HG02642 (cell line): ENCODE data around the gene NKAIN4.

Experiments used
- ATAC-seq: cut with Tn5 transposase; IDR thresholded peaks from one replicate; pipeline ENCODE4 v1.9.1; 2021; ENCODE audit warnings: mild to moderate bottlenecking; ENCODE audit not compliant: unreplicated experiment, poor library complexity

NKAIN4 gene

DNA sequence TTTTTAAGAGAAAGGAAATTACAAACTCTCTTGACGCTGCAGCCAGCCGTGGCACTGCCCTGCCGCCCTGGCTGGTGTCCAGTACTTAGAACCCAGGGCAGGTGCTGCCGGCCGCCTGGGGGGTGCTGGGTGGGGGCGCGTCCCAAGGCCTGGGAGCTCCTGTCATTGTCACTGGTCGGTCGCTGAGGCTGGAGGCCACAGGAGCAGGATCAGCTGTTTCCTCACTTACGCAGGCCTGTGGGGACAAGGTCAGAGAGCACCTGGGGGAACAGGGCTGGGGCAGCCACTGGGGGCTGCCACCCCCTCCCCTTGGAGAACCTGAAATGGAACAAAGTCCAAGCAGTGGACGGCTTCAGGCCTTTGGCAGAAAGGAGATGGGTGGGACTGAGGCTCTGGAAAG is 13.0 kb downstream of the NKAIN4 start:
- no peak for ATAC-seq

DNA sequence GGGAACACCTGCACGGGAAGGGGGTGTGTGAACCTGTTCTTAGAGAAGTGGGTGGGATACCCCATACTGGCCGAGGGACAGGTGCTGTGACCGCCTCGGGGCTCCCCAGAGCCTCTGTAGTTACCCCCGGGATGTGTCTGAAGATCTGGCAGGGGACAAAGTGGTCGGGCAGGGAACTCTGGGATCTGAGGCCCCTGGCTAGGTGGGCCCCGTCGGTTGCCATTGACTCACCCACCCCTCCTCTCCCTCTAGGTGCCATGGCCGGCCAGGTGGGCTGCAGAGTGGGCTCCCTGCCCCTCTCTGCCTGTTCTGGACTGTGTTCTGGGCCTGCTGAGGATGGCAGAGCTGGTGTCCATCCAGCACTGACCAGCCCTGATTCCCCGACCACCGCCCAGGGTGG is 14.3 kb downstream of the NKAIN4 start:
- ATAC-seq = no peak

DNA sequence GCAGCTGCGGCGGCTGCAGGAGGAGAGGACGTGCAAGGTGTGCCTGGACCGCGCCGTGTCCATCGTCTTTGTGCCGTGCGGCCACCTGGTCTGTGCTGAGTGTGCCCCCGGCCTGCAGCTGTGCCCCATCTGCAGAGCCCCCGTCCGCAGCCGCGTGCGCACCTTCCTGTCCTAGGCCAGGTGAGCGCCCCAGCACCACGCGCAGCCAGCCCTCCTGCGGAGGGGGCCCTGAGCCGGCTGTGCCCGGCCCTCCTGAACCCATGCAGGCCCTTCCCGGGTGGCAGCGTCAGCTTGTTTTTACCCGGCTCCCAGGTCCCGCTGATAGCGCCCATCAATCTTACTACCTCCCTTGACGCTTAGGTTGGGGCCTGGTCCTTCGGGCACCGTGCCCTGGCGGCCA is 14.8 kb downstream of the NKAIN4 start:
- no peak for ATAC-seq

DNA sequence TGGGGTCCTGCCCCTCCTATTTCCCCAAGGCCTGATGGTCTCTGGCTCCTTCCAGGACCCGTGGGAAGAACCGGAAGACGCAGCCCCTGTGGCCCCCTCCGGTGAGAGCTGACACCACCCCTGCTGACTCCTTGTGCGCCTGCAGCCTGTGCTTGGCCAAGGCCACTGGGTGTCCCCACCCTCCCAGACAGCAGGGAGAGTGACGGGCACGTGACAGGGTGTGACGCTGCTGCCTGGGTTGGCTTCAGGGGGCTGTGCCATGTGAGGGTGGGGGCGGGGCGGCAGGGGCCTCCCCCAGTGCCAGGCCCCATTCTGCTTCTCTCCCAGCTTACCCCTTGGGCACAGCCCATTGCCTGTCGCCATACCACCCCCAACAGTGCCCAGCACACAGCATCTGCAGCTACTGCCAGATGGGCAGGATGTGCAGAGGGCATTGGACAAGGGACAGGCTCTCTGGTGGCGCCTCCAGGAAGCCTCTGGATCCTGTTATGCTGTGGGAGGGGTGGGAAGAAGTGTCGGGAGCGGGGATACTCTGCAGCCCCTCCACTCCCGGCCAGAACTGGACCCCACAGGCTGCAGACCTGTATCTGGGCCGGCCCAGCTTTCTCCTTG is 15.6 kb downstream of the NKAIN4 start:
- no peak for ATAC-seq

DNA sequence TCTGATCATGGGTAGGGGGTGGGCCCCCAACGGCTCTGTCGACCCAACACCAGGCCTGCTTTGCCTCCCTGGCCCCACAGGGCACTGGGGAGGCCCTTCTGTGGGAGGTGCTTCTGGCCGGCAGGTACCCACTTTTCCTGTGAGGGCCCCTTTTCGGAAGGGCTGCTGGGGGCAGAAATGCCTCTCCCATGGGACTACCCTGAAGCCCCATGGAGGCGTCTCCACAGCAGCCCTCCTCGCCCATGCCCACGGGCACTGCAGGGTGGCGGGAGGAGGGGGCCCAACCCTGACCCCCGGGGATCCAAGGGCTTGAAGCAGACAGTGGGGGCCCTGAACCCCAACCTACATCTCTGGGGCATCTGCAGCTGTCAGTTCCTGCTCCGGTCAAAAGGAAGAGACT is 16.2 kb downstream of the NKAIN4 start:
- no peak for ATAC-seq

DNA sequence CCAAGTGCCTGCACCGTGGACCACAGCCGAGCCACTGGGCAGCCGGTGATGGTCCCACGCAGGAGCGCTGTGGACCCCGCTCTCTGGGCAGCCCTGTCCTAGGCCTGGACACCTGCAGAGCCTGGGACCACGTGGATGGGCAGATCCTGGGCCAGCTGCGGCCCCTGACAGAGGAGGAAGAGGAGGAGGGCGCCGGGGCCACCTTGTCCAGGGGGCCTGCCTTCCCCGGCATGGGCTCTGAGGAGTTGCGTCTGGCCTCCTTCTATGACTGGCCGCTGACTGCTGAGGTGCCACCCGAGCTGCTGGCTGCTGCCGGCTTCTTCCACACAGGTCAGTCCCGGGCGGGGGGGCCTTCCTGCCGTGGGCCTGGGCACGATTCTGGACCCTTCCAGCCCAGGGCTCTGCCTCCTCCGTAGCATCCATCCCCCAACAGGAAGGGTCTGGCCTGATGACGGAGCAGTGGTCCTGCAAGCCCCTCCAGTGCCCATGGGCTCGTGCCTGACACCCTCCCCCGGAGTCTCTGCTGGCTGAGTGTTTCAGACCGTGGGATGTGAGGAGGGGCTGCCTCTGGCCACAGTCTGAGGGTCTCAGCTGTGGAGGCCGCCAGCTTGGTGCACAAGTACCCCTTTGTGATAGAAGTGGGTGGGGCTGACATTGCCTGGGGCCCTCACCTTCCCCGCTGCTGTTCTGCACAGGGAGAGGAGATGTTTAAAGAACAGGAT is 18.0 kb downstream of the NKAIN4 start:
- ATAC-seq = no peak

DNA sequence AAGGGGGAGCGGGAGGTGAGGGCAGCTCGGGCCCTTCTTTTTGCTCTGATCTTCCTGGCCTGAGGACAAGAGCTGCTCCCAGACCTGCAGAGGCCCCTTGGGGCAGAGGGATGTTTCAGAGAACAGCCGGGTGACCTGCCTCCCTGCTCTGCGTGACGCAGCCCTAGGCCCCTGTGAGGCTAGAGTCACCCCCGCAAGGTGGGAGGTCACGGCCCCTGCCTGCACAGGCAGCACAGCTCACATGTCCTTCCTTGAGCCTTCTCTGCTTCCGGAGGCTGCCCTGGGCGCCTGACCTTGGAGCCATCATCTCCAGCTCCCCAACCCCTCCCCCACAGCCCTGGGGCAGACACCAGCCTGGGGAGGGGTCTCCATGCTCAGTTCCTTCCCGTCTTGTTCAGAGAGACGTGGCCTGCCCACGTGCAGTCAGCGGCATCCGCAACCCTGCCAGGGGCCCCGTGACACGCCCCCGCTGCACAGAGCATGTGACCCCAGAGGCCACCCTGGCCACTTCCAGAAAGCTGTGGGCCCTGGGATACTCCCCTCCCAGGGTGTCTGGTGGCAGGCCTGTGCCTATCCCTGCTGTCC is 18.8 kb downstream of the NKAIN4 start, which contains the start of gene BIRC7:
TSS of gene BIRC7 (plus strand) at position 507 of the 585 bp plus-strand sequence. CDS start 192 bp downstream, outside the sequence.
- ATAC-seq = no peak

DNA sequence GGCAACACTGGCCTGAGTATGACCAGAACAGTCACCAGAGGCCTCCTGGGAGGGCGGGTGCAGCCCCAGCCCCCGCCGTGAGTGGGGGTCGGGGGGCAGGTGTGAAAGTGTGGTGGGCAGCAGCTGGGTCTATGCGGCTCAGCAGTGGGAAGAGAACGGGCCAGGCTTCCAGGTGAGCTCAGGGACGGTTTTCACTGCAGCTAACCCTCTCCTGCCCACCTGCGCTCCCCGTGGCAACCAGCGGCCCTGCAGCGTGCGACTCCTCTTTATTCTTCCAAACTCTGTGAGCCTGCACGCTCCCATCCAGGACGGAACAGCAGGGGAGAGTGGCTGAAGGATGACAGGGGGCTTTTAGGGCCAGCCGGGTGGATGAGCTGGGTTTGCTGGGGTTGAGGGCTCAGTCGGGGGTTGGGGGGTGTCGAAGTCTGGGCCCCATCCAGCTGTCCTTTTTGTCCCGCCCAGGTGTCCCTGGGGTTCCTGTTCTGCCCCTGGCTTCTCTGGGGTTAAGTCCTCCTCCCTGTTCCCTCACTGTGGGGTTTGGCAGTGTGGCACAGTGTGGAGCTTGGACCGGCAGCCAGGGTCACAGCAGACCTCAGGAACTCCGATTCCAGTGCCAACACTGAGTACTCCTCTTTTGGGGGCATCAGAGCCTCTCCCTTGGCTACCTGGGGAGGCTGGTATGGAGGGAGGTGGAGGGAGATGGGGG is 19.4 kb downstream of the NKAIN4 start:
- ATAC-seq = no peak

DNA sequence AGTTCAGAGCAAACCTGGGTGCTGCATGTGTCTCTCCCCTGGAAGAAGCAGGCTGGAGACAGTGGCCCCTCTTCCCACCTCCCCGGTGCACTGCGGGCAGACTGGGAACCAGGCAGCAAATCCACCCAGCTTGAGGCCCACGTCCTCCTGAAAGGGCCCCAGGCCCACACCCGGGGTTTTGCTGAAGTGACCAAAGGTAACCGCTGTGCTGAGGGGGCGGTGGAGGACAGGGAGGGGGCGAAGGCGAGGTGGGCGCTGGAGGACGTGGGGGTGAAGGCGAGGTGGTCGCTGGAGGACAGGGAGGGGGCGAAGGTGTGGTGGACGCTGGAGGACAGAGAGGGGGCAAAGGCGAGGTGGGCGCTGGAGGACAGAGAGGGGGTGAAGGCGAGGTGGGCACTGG is 20.3 kb downstream of the NKAIN4 start:
- no peak for ATAC-seq

DNA sequence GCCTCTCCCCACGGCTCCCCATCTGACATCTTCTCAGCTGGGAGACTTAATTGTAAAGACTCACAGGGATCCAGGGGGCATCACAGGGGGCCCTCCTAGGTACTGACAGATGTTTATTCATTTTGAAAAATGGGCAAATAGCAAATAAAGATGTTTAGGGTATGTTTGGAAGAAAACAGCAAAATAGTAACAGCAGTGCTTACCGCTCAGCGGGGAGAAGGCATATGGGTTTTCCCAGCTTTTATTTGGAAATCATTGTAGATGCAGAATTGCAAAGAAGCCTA is 21.3 kb downstream of the NKAIN4 start:
- ATAC-seq = no peak

DNA sequence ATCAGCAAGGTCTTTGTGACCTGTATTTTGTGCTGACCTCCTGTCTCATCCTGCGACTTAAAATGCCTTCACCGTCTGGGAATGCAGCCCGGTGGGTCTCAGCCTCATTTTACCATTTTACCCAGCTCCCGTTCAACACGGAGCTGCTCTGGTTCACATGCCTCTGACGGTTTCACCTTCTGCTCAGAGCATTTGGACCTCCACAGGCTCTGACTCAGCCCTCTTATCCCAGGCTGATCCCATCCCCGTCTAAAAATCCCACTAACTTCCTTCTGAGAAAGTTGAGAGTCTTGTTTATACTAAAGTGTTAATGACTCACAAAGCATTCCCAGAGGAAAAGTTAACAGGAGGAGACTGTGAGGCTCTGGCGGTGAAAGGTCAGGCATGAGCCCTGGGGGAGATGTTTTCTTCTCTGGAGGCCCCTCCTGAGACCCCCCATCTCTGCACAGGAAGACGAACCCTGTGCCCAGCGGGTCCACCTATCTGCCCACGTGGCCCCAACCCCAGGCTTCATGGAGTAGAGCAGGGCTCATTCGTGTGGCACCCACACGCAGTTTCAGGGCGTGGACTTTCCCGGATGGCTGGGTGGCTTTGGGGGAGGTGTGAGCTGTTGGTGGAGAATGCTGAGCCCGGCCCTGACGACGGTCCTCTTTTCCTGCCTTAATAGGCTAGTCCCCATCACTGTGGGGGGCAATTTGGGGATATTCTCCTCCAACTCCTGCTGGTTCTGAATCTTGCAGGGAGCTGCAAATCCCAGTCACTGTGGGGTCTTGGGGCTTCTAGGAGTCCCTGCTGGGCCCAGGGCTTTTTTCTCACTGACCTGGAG is 21.8 kb downstream of the NKAIN4 start:
- ATAC-seq = no peak

DNA sequence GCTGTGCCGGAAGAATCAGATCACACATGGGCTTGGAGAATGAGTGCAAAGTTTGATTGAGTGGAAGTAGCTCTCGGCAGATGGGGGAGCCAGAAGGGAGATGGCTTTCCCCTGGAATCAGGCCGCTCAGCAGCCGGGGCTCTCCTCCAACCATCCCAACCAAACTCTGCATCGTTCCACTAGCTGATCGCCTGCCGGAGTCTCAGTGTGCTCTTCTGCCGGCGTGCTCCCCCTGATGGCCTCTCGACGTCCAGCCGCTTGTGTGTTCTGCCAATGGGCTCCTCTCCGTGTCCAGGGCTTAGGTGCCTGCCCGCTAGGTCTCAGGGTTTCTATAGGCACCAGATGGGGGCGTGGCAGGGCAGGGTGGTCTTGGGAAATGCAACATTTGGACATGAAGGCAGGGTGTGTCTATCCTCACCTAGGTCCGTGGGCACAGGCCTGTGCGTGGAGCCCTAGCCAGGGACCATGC is 23.4 kb downstream of the NKAIN4 start:
- no peak for ATAC-seq

DNA sequence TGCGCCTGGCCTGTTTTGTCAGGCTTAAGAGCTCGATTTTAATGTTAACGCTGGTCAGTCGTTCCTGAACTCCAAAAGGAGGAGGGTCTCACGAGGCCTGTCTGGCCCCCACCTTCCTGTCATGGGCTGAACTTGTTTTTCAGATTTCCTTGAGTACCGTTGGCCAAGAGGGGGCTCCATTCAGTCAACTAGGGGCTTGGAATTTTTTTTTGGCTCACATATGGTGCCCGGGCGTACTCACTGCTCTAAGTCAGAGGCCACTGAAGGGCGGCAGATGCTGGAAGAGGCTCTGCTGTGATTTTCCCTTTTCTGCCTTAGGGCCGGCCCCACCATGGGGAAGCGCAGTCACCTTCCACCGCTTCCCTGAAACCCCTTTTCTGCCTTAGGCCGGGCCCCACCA is 25.5 kb downstream of the NKAIN4 start:
- ATAC-seq = no peak

DNA sequence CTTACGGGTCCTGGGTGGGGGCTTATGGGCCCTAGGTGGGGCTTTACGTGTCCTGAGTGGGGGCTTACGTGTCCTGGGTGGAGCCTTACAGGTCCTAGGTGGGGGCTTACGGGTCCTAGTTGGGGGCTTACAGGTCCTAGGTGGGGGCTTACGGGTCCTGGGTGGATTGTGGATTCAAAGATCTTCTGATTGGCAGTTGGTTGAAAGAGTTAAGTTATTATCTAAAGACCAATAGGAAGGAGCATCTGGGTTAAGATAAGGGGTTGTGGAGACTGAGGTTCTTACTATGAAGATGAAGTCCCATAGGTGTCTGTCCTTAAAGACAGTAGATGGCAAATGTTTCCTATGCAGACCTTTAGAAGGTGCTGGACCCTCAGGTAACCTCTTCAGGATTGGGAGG is 27.0 kb downstream of the NKAIN4 start:
- ATAC-seq = no peak

DNA sequence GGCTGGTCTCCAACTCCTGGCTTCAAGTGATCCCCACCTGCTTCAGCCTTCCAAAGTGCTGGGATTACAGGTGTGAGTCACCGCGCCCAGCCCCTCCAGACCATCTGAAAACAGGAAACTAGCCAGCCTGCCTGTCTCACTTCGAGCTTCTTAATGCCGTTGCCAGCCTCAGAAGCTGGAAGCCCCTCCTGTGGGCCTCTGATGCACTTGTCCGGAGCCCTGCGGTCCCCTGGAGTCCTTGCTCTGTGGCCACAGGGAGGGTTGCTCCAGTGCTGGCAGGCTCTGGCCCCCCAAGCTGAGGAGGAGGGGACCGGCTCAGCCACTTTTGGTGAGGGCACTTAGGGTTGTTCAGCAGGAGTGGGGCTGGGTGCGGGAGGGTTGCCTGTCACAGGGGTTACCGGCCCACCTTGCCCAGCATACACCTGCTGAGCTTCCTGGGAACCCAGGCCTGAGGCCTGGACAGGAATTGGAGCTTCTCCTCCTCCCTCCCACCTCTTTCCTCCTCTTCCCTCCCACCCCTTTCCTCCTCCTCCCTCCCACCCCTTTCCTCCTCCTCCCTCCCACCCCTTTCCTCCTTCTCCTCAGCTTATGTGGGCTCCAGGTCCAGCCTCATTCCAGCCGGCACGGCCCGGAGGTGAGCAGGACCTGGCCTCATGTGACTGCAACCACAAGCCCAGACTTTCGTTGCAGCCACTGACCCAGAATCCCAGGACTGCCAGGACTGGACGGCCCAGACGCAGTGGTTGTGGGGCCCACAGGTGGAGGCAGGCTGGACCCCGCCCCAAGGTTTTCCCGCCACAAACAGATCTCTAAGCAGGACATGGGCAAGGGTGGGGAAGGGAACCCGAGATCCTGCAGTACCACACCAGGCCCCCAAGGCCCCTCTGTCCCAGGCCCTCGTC is 28.0 kb downstream of the NKAIN4 start:
- ATAC-seq = no peak

DNA sequence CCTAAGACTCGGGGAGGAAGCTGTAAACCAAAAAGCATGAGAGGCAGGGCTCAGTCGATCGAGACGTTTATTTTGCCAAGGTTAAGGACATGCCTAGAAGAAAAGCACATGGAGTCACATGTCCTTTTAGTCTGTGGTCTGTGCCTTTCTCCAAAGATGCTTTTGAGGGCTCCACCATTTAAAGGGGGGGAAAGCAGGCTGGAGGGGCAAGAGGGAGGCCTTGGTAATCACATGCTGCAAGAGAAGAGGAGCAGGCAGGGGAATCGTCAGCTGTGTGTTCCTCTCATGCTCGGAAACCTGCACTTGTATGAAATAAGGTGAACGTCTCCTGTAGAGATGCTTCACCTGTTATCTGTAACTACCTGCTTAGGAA is 29.2 kb downstream of the NKAIN4 start:
- no peak for ATAC-seq

DNA sequence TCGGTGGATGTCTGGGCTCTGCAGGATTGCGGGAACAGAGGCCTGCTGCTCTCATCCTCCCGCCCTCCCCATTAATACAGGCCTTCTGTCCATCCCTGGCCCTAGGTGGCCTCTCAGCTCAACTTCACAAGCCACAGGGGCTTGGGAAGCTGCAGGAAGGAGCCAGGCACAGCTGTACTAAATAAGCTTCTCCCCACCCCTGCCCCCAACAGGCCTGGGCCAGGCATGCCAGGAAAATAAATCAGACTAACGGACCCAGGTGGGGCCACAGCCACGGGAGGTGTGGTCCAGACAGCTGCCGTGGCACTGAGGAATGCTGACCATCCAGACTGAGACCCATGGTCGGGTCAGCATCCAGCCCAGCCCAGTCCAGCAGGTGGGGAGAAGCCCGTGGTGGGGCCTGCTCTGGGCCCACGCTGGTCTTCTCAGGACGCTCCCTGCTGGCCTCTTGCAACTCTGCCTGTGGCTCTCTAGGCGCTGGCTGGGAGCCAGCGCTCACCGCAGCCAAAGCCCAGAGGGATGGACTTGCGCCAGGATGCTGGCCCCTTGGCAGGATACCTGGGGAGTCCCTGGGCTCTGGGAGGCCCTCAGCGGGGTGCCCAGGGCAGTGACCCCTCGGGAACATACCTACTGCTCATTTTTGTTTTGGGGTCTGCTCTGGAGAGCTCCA is 29.7 kb downstream of the NKAIN4 start:
- ATAC-seq = no peak

DNA sequence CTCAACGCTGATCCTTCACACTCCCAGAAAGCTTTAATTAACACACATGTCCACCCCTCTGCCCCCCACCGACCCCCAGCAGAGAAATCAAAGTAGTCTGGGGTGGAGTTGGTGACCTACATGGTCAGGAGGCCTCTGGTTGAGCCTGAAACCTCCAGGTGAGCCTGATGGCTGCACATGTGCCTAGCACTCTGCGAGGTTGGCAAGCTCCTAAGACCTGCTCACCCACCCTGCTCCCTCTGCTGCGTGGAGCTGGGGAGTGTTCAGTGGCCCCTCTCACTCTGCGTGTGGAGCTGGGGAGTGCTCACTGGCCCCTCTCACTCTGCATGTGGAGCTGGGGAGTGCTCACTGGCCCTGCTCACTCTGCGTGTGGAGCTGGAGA is 30.4 kb downstream of the NKAIN4 start:
- ATAC-seq = no peak
